KBM-7 (cell line): ENCODE measurements around the gene CREG1.

Experiments used
- DNase-seq: peaks from one replicate; pipeline ENCODE4 v3.0.0-alpha.2; 2015
- in situ Hi-C: fragments of 300-500 bp; cut with MboI; formaldehyde crosslinking; loops from 2 replicates; pipeline ENCODE4 v1.14.3; 2020; ENCODE audit warnings: low sequenced_read_pairs, low pct_unique_long_range_greater_than_20kb, mixed read lengths

CREG1 gene

DNA sequence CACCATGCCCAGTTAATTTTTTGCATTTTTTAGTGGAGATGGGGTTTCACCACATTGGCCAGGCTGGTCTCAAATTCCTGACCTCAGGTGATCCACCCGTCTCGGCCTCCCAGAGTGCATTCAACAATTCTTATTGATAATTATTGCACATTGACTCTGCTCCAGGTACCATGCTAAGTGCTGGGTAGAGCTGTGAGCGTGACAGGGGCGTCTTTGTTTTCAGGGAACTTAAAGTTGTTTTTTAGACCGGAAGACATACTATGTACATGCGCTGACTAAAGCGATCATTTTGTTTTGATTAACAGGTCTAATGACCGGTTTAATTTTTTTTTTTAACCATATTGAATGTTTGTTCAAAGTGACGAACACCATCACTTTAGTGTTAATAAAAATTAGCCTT lies 39.3 kb downstream of the CREG1 start:
- in situ Hi-C loops, result no loop called here

GRCh38 chr1:167512046-167512654 lies 41.4 kb downstream of the CREG1 start:
- no peak for DNase-seq
- in situ Hi-C loops, result no loop called here

More for the DNA sequence above, 39.3 kb downstream of the CREG1 start:
- DNase-seq, result no peak

- DNase-seq, result no peak
- in situ Hi-C loops, result no loop called here
Observed at GRCh38 chr1:167511374-167511986, 42.1 kb downstream of the CREG1 start.

GRCh38 chr1:167510881-167511280 lies 42.7 kb downstream of the CREG1 start:
- DNase-seq, result no peak
- in situ Hi-C loops, result no loop called here

GRCh38 chr1:167510244-167510643 lies 43.3 kb downstream of the CREG1 start:
- DNase-seq, result no peak
- in situ Hi-C loops, result no loop called here

- in situ Hi-C loops, result no loop called here
- no peak for DNase-seq
Observed at GRCh38 chr1:167509587-167509986, 44.0 kb downstream of the CREG1 start.

DNA sequence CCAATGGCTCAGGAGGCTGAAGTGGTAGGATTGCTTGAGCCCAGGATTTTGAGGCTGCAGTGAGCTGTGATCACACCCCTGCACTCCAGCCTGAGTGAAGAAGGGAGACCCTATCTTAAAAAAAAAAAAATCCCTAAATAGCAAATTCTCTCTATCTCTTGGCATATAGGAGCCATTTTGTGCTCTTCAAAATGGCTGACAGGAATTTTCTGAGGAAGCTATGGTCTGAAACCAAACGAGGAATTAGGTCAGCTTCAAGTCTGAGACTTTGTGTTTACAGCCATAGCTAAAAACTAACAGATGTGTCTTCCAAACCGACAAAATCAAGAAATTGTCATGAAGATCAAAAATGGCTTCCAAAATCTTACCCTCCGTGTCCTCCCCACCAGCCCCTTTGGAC lies 45.8 kb downstream of the CREG1 start:
- in situ Hi-C loops, result no loop called here
- DNase-seq, result no peak

DNA sequence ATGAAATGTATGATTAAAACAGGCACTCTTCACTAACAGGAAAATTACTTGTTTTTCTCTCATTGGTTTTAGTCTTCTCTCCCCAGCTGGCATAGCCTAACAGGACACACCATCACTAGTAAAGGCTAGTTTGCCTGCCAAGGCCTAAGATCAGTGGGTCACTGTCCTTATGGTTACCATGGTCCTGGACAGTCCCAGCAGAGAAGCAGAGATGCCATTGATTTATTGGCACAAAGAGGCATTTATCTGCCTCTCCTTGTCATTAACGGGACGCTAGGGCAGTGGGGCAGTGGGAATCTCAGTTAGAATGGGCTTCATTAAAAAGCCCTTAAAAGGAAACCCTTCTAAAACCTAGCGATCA lies 49.1 kb downstream of the CREG1 start:
- no peak for DNase-seq
- in situ Hi-C loops, result no loop called here

DNA sequence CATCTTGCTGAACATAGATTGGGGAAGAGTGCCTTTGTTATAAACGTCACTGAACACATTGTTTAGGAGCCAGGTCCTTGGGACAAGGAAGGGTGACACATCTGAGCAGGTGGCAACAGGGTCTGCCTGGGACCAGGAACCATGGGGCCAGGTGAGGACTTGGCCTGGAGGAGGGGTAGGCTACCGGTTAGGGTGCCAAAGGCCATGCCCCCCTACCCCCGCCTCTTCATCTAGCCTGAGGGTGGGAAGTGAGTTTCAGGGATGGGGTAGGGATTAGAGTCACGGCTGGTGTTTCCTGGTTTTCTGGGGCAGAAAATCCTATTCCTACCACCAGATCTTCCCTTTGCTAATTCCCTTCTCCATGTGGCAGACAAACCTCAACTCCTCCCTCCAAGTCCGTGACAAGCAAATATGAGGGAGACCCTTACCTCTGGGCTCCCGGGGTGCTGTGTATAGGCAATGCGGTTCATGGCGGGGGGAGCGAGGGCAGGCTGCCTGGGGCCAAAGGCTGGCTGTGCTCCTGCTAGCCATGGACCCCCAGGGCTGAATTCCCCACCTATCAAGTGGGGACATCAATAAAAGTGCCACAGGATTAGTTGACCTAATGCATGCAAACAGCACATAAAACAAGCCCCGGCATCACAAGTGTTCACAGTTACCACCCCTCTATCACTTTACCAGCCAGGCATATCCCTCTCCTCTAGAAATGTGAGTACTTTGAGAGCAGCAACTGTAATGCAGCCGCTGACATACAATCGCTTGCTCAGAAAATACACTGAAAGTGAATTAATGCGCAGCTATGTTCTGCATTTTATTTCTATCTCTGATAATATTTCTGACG lies 49.7 kb downstream of the CREG1 start:
- no peak for DNase-seq
- in situ Hi-C loops, result no loop called here

DNA sequence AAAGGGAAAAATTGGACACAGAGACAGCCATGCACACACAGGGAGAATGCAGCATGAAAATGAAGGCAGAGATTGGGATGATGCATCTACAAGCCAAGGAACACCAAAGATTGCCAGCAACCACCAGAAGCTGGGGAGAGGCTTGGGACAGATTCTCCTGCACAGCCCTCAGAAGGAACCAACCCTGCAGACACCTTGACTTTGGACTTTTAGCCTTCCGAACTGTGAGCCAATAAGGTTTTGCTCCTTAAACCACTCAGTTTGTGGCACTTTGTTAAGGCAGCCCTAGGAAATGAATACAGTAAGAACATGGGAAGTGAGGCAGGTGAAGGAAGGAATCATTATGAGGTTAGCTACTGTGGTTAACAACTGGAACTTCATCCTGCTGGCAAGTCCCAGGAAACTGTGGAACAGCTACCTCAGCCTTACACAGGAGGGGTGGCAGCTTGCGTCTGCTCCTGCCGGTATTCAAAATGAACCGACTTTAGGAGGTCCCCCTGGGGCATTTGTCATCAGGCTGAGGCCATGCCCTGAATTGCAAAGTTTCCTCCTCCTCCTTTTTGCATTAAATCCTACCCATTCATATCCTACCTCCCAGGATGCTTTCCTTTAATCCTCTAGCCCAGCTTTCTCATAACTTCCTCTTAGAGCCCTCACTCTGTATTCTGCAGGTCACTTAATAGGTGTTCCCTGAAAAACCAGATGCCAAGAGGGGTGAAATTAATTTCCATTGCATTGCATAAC lies 50.7 kb downstream of the CREG1 start:
- DNase-seq, result peak; percentile 11
- in situ Hi-C loops, result no loop called here

DNA sequence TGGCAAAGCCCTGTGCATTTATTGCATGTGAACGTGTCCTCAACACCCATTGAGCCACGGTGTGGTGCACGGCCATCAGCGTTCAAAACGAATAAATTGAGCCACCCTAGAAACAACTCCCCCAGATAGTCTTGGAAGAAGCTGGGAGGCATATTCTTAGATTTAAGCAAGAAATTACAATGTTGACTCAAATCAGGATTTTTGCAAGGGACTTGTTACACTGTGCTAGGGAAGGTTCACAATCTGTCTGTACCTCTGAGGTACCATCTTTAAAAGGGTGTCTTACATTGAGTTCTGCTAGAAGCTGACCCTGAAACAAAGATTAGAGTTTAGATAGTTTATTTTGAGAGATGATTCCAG lies 51.4 kb downstream of the CREG1 start:
- no peak for DNase-seq
- in situ Hi-C loops, result no loop called here

GRCh38 chr1:167501515-167502191 lies 51.9 kb downstream of the CREG1 start:
- in situ Hi-C loops, result no loop called here
- no peak for DNase-seq

GRCh38 chr1:167500283-167500860 lies 53.2 kb downstream of the CREG1 start:
- in situ Hi-C loops, result no loop called here
- DNase-seq, result no peak

DNA sequence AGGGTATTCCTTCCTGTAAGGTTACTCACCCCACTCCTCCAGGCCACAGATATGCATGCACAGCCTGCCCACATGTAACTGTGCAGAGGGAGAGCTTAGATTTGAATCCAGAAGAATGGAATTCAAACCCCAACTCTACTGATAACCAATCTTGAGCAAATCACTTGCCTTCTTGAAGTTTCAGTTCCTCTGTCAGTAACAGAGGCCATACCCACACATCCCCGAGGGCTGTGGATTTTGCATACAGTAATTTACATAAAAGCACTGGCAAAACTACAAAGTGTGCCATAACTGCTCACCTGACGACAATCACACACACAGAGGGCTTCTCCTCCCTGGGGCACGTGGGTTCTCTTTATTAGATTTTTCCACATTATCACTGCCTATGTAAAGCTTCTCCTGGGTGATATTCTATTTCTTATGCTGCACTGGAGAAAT lies 53.9 kb downstream of the CREG1 start:
- in situ Hi-C loops, result no loop called here
- DNase-seq, result no peak

GRCh38 chr1:167499106-167499505 lies 54.5 kb downstream of the CREG1 start:
- in situ Hi-C loops, result no loop called here
- no peak for DNase-seq

- in situ Hi-C loops, result no loop called here
- DNase-seq, result no peak
Observed at GRCh38 chr1:167496797-167497619, 56.6 kb downstream of the CREG1 start.

GRCh38 chr1:167493372-167493771 lies 60.2 kb downstream of the CREG1 start:
- in situ Hi-C loops, result no loop called here
- DNase-seq, result no peak

DNA sequence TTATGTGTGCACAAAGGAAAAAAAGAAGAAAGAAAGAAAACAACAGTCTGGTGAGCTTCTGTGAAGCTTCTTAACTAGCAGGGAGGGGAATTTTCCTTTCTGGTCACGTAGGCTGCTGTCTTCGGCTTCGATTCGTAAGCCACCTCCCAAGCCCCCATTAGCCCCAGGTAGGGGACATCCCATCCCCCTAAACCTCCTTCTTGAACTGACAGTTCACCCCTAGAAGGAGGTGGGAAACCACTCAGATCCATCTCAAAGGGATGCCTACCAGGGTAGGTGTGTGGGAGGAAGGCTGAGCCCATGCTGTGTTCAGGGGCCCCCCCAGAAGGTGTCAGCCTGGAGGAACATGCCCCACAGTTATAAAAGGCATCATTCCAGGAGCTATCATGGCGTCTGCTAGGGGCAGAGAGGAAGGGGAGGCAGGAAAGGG lies 61.1 kb downstream of the CREG1 start:
- DNase-seq, result no peak
- in situ Hi-C loops, result no loop called here
